ENCODE data around the gene NATD1. TPM values are rescaled to one million over a fixed set of nuclear protein-coding genes. Genes with fewer than 3 reads are reported as not detected.

NATD1 gene
- total RNA-seq, 1 experiment from 2014 or later = 3.1 TPM

DNA sequence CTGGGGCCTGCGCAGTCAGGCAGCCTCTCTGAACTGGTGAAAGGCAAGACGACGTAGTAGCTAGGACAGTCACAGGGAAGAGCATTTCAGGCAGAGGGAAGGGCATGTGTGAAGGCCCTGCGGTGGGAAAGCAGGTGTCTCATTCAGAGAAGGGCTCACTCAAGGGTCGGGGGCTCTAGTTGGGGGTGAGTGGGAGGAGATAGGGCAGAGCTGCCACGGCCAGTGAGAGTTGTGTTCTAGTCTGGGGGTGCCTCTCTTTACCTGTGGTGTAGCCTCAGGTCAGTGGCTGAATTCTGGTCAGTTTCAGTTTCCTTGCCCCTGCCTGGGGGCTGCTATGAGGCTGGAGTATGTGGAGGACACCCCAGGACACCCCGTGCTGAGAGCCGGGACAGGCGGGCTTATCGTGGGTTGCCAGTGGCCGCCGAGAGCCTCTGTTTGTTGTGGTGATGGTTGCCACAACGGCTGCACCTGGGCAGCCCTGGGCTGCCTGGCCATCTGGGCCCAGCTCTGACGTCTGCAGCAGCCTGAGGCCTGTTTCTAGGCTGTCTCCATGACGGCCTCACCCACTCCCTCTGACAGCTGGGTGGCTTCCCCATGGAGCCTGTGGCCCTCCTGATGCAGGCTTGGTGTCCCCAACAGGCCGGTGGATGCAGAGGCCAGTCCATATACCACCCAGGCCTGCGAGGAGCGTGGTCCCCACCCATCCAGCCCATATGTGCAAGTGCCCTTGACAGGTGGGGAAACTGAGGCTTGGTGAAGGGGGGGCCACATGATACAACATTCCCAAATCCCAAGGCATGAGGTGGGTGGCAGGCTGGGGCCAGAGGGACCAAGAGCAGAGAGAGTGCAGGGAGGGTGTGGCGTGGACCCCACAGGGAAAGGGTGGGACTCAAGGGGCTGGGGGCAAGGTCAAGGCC is 42.1 kb upstream of the NATD1 start:
- Histone ChIP-seq H2AFZ (ENCODE audit: low read depth, low read length, poor library complexity, severe bottlenecking) (no peak overlapping the region), H3K27ac (ENCODE audit: low read depth, low read length) (no peak overlapping the region), H3K4me2 (ENCODE audit: low read length) (no peak overlapping the region), H3K9me3 (ENCODE audit: control insufficient read depth in 1 of 2, insufficient read depth in 1 of 2, low read depth in 1 of 2, low read length in 2 of 2) (peaks cover 0 to 3% of the 10 kb centered on the region in 2 experiments; a peak in 1 of 4 replicates), H3K4me1 (ENCODE audit: control insufficient read depth in 1 of 2, insufficient read depth in 2 of 2, low read length in 2 of 2) (peaks cover 6% of the 10 kb centered on the region in 2 experiments), H3K9ac (ENCODE audit: low read length) (no peak overlapping the region), H3K27me3 (ENCODE audit: insufficient read depth, low read length) (no peaks in the 10 kb centered on the region), H4K20me1 (ENCODE audit: insufficient read depth) (no peaks in the 10 kb centered on the region; the same call in 1 of the 2 replicates), H3K9me2 (ENCODE audit: insufficient read depth) (no peaks in the 10 kb centered on the region), H3K36me3 (ENCODE audit: control insufficient read depth in 1 of 2, insufficient read depth in 2 of 2, low read length in 2 of 2) (peaks cover 13 to 30% of the 10 kb centered on the region in 2 experiments), H3K79me2 (ENCODE audit: insufficient read depth, low read length) (peaks cover 88% of the 10 kb centered on the region), H3K4me3 (replicated peaks in 1 of 2; ENCODE audit: low read depth in 1 of 2, low read length in 2 of 2) (no peak overlapping the region)
- ChIA-PET POLR2A (interaction anchor here (1.0 kb wide), 1 partner anchor 8 kb away, joined by 4 read pairs; no protein-coding TSS in a partner anchor), RAD21 (ENCODE audit: low non-redundant PET in 1 of 2, low total read pairs in 2 of 2, uncharacterized antibody in 2 of 2, unreplicated experiment in 2 of 2) (no interaction called here), CTCF (no interaction called here)
- no TSS peak for BruUV-seq (replicated peaks)
- ATAC-seq (no peak), DNase-seq (ENCODE audit: low read depth, low spot score) (no peak)
- TF ChIP-seq POLR2AphosphoS5 (IDR thresholded peaks at IDR 0.05; ENCODE audit: low read depth, low read length) (no peak), TCF7L2 (IDR thresholded peaks at IDR 0.05; ENCODE audit: borderline replicate concordance, extremely low read depth, insufficient read depth, insufficient read length) (no peak), ZNF274 (IDR thresholded peaks at IDR 0.05; ENCODE audit: low read depth, low read length) (no peak), EGR1 (IDR thresholded peaks at IDR 0.05; ENCODE audit: low read depth) (no peak), JUND (IDR thresholded peaks at IDR 0.05) (no peak), FOSL1 (IDR thresholded peaks at IDR 0.05; ENCODE audit: low read depth) (no peak), EZH2 (IDR thresholded peaks at IDR 0.05) (no peak), RAD21 (IDR thresholded peaks at IDR 0.05; ENCODE audit: low read depth) (no peak), YY1 (IDR thresholded peaks at IDR 0.05; ENCODE audit: extremely low read depth, insufficient replicate concordance, low read depth, low read length) (no peak), ELF1 (IDR thresholded peaks at IDR 0.05; ENCODE audit: borderline replicate concordance, low read depth) (no peak)
- TF ChIP-seq, protein P1, sequence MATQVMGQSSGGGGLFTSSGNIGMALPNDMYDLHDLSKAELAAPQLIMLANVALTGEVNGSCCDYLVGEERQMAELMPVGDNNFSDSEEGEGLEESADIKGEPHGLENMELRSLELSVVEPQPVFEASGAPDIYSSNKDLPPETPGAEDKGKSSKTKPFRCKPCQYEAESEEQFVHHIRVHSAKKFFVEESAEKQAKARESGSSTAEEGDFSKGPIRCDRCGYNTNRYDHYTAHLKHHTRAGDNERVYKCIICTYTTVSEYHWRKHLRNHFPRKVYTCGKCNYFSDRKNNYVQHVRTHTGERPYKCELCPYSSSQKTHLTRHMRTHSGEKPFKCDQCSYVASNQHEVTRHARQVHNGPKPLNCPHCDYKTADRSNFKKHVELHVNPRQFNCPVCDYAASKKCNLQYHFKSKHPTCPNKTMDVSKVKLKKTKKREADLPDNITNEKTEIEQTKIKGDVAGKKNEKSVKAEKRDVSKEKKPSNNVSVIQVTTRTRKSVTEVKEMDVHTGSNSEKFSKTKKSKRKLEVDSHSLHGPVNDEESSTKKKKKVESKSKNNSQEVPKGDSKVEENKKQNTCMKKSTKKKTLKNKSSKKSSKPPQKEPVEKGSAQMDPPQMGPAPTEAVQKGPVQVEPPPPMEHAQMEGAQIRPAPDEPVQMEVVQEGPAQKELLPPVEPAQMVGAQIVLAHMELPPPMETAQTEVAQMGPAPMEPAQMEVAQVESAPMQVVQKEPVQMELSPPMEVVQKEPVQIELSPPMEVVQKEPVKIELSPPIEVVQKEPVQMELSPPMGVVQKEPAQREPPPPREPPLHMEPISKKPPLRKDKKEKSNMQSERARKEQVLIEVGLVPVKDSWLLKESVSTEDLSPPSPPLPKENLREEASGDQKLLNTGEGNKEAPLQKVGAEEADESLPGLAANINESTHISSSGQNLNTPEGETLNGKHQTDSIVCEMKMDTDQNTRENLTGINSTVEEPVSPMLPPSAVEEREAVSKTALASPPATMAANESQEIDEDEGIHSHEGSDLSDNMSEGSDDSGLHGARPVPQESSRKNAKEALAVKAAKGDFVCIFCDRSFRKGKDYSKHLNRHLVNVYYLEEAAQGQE (IDR thresholded peaks at IDR 0.05; ENCODE audit: low read depth) = no peak
- TF ChIP-seq, protein P2, sequence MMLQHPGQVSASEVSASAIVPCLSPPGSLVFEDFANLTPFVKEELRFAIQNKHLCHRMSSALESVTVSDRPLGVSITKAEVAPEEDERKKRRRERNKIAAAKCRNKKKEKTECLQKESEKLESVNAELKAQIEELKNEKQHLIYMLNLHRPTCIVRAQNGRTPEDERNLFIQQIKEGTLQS (IDR thresholded peaks at IDR 0.05) = no peak
- TF ChIP-seq, protein P3, sequence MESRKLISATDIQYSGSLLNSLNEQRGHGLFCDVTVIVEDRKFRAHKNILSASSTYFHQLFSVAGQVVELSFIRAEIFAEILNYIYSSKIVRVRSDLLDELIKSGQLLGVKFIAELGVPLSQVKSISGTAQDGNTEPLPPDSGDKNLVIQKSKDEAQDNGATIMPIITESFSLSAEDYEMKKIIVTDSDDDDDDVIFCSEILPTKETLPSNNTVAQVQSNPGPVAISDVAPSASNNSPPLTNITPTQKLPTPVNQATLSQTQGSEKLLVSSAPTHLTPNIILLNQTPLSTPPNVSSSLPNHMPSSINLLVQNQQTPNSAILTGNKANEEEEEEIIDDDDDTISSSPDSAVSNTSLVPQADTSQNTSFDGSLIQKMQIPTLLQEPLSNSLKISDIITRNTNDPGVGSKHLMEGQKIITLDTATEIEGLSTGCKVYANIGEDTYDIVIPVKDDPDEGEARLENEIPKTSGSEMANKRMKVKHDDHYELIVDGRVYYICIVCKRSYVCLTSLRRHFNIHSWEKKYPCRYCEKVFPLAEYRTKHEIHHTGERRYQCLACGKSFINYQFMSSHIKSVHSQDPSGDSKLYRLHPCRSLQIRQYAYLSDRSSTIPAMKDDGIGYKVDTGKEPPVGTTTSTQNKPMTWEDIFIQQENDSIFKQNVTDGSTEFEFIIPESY (IDR thresholded peaks at IDR 0.05; ENCODE audit: extremely low read depth, insufficient replicate concordance, low read length) = no peak
- TF ChIP-seq, protein P4, sequence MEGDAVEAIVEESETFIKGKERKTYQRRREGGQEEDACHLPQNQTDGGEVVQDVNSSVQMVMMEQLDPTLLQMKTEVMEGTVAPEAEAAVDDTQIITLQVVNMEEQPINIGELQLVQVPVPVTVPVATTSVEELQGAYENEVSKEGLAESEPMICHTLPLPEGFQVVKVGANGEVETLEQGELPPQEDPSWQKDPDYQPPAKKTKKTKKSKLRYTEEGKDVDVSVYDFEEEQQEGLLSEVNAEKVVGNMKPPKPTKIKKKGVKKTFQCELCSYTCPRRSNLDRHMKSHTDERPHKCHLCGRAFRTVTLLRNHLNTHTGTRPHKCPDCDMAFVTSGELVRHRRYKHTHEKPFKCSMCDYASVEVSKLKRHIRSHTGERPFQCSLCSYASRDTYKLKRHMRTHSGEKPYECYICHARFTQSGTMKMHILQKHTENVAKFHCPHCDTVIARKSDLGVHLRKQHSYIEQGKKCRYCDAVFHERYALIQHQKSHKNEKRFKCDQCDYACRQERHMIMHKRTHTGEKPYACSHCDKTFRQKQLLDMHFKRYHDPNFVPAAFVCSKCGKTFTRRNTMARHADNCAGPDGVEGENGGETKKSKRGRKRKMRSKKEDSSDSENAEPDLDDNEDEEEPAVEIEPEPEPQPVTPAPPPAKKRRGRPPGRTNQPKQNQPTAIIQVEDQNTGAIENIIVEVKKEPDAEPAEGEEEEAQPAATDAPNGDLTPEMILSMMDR (IDR thresholded peaks at IDR 0.05 in 2 of 3, conservative IDR thresholded peaks at IDR 0.05 in 1 of 3; ENCODE audit: borderline replicate concordance in 1 of 3, insufficient read depth in 1 of 3, low read depth in 2 of 3, low read length in 2 of 3) = no peak
- intact Hi-C loops (cut with micrococcal nuclease) = no loop called here
